ENCODE results near the gene KRTDAP. TPM values are rescaled to one million over a fixed set of nuclear protein-coding genes. Genes with fewer than 3 reads are reported as not detected.

KRTDAP gene
- total and polyA plus RNA-seq, 9 of the 15 experiments (the other 6 are each of a cell fraction or from before 2014, with no cell fraction given) = not detected

DNA sequence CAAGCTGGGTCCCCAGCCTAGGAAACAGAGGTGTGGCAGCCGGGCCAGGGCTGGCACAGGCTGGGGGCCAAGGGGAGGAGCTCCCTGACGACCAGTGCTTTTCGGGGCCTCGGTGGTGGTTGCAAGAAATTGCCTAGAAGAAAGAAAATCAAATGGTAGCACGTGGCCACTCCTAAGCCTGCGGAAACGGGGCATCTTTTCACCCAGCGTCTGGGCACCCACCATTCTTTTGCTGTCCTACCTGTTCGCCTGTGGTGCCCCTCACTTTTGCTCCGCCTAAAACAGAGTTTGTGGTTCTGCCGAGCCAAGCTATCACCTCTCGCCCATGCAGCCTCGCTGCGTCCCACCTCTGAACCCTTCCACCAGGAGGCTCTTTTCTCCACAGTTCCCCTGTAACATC is 7.1 kb upstream of the KRTDAP start (continued):
- TF ChIP-seq RAD21 (CRISPR knock-in tag; conservative IDR thresholded peaks at IDR 0.05 in 1 of 2, IDR thresholded peaks at IDR 0.05 in 1 of 2) = 0 out of 4 replicates have a peak, but pooled peaks of 1 of the 2 experiments have one; percentile 8
- TF ChIP-seq ZNF699 (CRISPR knock-in tag; IDR thresholded peaks at IDR 0.05; ENCODE audit: insufficient replicate concordance) = no peak
- TF ChIP-seq L3MBTL2 (IDR thresholded peaks at IDR 0.05) = peak; percentile 53

- ATAC-seq (peak; percentile 97), DNase-seq (ENCODE audit: extremely low read depth in 1 of 4, low spot score in 3 of 4) (peak; percentile 78 to 94 (median 89)), FAIRE-seq (peak; percentile 95)
- H3K36me3 ChIP-seq (ENCODE audit: control insufficient read depth, insufficient read depth, low read length) = no peaks in the 10 kb centered on the region
- H3K9me1 ChIP-seq (ENCODE audit: control insufficient read depth, insufficient read depth, low read length) = no peaks in the 10 kb centered on the region
- H2AFZ ChIP-seq (ENCODE audit: low read depth, low read length) = peak overlapping the region; percentile 59
- H3K9me3 ChIP-seq (replicated peaks; ENCODE audit: control insufficient read depth, insufficient read depth, low read depth, low read length) = no peaks in the 10 kb centered on the region
- H3K27ac ChIP-seq (ENCODE audit: extremely low read depth, low read depth, low read length) = no peak overlapping the region
- WGBS (ENCODE audit: insufficient coverage, low coverage, missing lambda C conversion rate) = 4% methylated on average over 30 of the region's 30 CpGs
- POLR2A ChIA-PET = interaction anchor here (0.6 to 1.1 kb wide), 10 partner anchors 9 to 244 kb away, joined by 3 to 5 read pairs (median 3); no protein-coding TSS in a partner anchor
- intact Hi-C loops (cut with micrococcal nuclease) (loop anchor here (1.0 kb wide), 1 partner anchor 143 kb away; no protein-coding TSS in a partner anchor), in situ Hi-C loops (cut with MboI) (no loop called here)
- no TSS peak for BruUV-seq (replicated peaks)
- CTCF ChIA-PET (ENCODE audit: low intra/inter-chr PET ratio) = interaction anchor here (0.7 to 2.3 kb wide), 5 partner anchors 69 to 330 kb away, joined by 3 to 17 read pairs (median 3); partner anchors contain the start of gene USF2
- peaks cover 6% of the 10 kb centered on the region; the same call in 1 of the 2 replicates for H4K20me1 ChIP-seq (replicated peaks; ENCODE audit: control insufficient read depth, insufficient read depth, low read length)
- H3K4me2 ChIP-seq (ENCODE audit: insufficient read depth, low read length) = peak overlapping the region; percentile 43
- H3K4me3 ChIP-seq = no peak overlapping the region
- H3K4me1 ChIP-seq (replicated peaks in 1 of 2; ENCODE audit: control insufficient read depth in 2 of 2, insufficient read depth in 2 of 2, low read length in 2 of 2) = peaks cover 9 to 20% of the 10 kb centered on the region in 2 experiments; a peak in 4 of 5 replicates
- H3K27me3 ChIP-seq (ENCODE audit: control insufficient read depth in 2 of 2, insufficient read depth in 2 of 2, low read length in 2 of 2) = peaks cover 32 to 78% of the 10 kb centered on the region in 2 experiments
- H3K79me2 ChIP-seq (ENCODE audit: control insufficient read depth, insufficient read depth, low read length) = no peaks in the 10 kb centered on the region
- H3K9ac ChIP-seq (ENCODE audit: insufficient read depth in 1 of 2, low read depth in 2 of 2, low read length in 2 of 2) = peak overlapping the region in 1 of 2 experiments; percentile 13; a peak in 1 of 4 replicates
- TF ChIP-seq EZH2 (IDR thresholded peaks at IDR 0.05; ENCODE audit: borderline replicate concordance, low read depth, low read length) (0 out of 2 replicates have a peak, but pooled peaks have one; percentile 56), SMC3 (conservative IDR thresholded peaks at IDR 0.05; ENCODE audit: insufficient read depth, low read depth, low read length) (peak; percentile 93), ZNF174 (CRISPR knock-in tag; IDR thresholded peaks at IDR 0.05) (no peak), ZBED1 (IDR thresholded peaks at IDR 0.05) (0 out of 2 replicates have a peak, but pooled peaks have one; percentile 31), GABPA (tag; conservative IDR thresholded peaks at IDR 0.05; ENCODE audit: low read depth) (no peak), EGR1 (conservative IDR thresholded peaks at IDR 0.05) (peak; percentile 92), REST (IDR thresholded peaks at IDR 0.05; ENCODE audit: borderline replicate concordance) (peak; percentile 85), REST (CRISPR knock-in tag; IDR thresholded peaks at IDR 0.05; ENCODE audit: low read depth) (no peak)
These were observed 5.1 kb upstream of the KRTDAP start for GRCh38 chr19:35495107-35496064.

Data from K562 (cell line).